Activated naive CD8-positive, alpha-beta T cell (primary cell): ENCODE data around the gene CACNA2D1.

Source experiments
- H3K27ac Mint-ChIP-seq: one replicate; pipeline ENCODE4 v1.8.0; 2021; ENCODE audit warnings: mixed read lengths
- H3K27me3 Mint-ChIP-seq: one replicate; pipeline ENCODE4 v1.8.0; 2021; ENCODE audit warnings: mixed read lengths
- H3K36me3 Mint-ChIP-seq: one replicate; pipeline ENCODE4 v1.8.0; 2021; ENCODE audit warnings: mixed read lengths
- H3K4me1 Mint-ChIP-seq: one replicate; pipeline ENCODE4 v1.8.0; 2021; ENCODE audit warnings: low read depth, mixed read lengths
- H3K4me3 Mint-ChIP-seq: one replicate; pipeline ENCODE4 v1.8.0; 2021; ENCODE audit warnings: mild to moderate bottlenecking, mixed read lengths
- H3K9me3 Mint-ChIP-seq: one replicate; pipeline ENCODE4 v1.8.0; 2021; ENCODE audit warnings: low read depth, mixed read lengths

Gene CACNA2D1

DNA sequence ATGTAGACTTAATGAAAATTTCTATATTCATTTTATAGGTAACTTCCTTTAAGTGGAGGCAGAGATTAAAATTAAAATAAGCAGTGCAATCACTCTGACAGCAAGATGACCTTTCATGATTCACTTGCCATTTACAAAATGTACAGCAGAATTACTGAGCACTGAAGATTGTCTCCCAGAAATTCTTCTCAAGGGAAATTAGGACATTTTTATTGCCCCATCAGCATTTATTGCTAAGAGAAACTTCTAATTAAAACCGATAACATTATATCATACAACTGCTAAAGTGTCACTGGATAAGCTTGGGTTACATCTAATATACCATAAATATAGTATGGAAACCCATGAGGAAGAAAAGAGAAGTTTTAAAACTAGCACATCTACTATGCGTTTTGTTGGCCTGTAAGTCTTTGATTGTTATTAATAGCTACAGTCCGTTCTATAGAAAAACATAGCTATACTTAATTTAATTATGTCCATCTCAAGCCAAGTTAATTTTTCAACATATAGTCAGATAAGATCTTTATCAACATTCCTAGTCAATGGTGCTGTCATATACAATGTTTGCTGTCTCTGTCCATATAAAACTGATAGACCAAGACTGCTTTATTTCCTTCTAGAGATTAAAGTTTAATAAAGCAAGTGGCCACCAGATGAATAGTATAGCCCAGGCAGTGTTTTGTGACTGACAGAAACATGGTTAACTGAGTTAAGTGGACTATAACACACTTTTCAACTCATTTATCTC is 456.7 kb downstream of the CACNA2D1 start:
- no peak overlapping the region for H3K27ac Mint-ChIP-seq
- H3K27me3 Mint-ChIP-seq: no peaks in the 10 kb centered on the region
- H3K9me3 Mint-ChIP-seq: no peaks in the 10 kb centered on the region
- no peaks in the 10 kb centered on the region for H3K4me1 Mint-ChIP-seq
- H3K36me3 Mint-ChIP-seq: no peaks in the 10 kb centered on the region
- no peak overlapping the region for H3K4me3 Mint-ChIP-seq

DNA sequence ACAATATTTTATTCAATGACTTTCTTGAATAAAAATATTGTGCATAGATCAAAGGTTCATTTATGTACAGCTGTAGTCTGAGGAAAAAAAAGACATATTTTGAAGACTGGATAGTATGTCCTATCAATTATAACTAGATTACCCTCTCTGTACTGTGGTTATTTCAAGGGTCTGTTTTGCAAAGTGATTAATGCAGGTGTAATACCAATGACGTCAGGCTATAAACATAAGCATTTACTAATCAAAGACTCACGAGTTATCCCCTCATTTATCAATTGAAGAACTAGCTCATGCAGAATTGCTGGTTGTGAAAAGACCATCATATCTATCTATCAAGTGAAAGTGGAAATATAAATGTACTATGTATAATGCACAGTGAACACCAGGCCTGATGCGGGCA is 460.2 kb downstream of the CACNA2D1 start:
- H3K36me3 Mint-ChIP-seq: no peaks in the 10 kb centered on the region
- H3K27me3 Mint-ChIP-seq: no peaks in the 10 kb centered on the region
- H3K4me1 Mint-ChIP-seq: no peaks in the 10 kb centered on the region
- H3K9me3 Mint-ChIP-seq: no peaks in the 10 kb centered on the region
- H3K4me3 Mint-ChIP-seq: no peak overlapping the region
- H3K27ac Mint-ChIP-seq: no peak overlapping the region

DNA sequence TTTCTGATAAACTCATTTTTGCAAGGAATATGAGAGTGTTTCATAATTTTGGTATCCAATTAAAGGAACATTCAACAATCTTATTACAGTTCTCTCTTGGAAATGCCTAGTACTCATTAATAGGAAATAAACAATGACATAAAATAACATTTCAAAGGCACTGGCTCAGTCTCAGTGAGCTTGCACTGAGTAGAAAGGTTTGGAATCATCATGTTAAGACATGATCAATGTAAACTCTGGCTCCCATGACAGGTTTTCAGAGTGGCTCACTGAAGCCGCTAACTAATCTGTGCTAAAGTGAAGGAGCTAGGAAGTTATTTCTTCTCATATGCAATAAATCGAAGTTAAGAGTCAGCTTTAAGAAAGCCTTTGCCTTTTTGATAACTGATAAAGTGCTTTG is 470.5 kb downstream of the CACNA2D1 start:
- H3K27ac Mint-ChIP-seq: no peak overlapping the region
- H3K27me3 Mint-ChIP-seq: no peaks in the 10 kb centered on the region
- H3K9me3 Mint-ChIP-seq: peaks cover 3% of the 10 kb centered on the region
- no peaks in the 10 kb centered on the region for H3K36me3 Mint-ChIP-seq
- no peak overlapping the region for H3K4me3 Mint-ChIP-seq
- H3K4me1 Mint-ChIP-seq: no peaks in the 10 kb centered on the region

DNA sequence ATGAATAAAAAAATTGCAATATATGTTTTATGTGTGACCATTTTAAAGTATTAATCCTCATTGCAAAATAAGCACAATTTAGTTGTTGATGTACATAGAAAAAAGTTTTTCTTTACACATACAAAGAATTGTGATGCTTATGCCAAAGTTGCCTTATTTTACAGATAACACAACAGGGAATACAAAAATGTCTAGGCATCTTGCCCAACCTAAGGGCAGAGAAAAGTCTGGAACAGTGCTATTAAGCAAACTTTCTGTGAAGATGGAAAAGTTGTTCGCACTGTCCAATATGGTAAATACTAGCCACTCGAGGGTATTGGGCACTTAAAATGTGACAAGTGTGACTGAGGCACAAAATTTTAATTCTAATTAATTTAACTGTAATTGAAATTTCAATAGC is 483.6 kb downstream of the CACNA2D1 start:
- no peak overlapping the region for H3K27ac Mint-ChIP-seq
- no peaks in the 10 kb centered on the region for H3K27me3 Mint-ChIP-seq
- no peaks in the 10 kb centered on the region for H3K36me3 Mint-ChIP-seq
- H3K4me1 Mint-ChIP-seq: no peaks in the 10 kb centered on the region
- H3K4me3 Mint-ChIP-seq: no peak overlapping the region
- no peaks in the 10 kb centered on the region for H3K9me3 Mint-ChIP-seq

DNA sequence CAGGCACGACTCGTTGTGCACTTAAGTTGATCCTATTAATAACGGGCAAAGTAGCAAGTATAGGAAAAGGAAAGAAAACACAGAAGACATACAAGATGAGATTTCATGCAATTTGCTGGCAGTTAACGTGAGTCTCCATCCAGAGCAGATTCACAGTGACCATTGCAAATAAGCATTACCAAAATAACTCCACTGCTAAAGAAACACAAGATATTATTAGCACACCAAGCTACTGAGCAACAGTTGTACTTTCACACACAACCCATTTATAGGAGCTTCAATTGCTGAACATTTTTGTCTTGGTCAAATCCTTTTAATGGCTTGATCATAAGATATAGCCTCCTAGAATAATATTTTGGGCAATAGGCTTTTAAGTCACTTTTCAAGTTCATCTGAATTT is 486.1 kb downstream of the CACNA2D1 start:
- H3K36me3 Mint-ChIP-seq: no peaks in the 10 kb centered on the region
- no peak overlapping the region for H3K27ac Mint-ChIP-seq
- H3K4me1 Mint-ChIP-seq: no peaks in the 10 kb centered on the region
- no peaks in the 10 kb centered on the region for H3K27me3 Mint-ChIP-seq
- H3K9me3 Mint-ChIP-seq: no peaks in the 10 kb centered on the region
- no peak overlapping the region for H3K4me3 Mint-ChIP-seq

DNA sequence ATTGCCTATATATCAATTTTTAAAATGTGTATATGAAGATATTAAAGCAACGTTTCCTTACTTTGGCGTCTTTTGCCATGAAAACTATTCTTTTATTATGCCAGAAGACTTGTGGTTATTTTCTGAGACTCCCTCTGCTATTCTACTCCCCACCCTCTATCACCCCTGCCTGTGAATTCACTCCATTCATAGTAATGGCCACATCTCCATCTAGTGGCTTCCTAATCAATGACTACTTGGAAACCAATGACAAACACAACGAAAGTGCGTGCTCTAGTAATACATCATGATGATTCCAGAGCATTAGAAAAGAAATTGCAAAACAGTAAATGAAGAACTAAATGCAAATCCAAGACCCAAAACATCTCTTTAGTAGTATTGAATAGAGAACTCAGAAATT is 487.1 kb downstream of the CACNA2D1 start:
- H3K9me3 Mint-ChIP-seq: no peaks in the 10 kb centered on the region
- H3K27ac Mint-ChIP-seq: no peak overlapping the region
- no peaks in the 10 kb centered on the region for H3K36me3 Mint-ChIP-seq
- H3K4me1 Mint-ChIP-seq: no peaks in the 10 kb centered on the region
- no peaks in the 10 kb centered on the region for H3K27me3 Mint-ChIP-seq
- no peak overlapping the region for H3K4me3 Mint-ChIP-seq

DNA sequence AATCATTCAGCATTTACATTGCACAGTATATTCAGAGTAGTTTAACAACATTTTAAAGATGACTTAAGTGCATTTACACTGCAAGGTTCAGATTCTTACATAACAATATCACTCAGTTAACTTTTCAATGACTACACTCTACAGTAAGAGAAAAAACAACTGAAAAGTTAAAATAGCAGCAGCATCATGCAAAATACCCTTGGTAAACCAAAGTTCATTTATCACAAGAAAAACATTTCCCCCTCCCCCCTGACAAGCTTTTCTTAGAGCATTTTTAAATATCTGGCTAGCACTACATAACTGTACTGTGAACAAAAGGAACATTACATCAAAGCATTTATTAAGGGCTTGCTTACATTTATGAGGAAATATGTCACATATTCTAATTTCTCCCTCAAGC is 494.3 kb downstream of the CACNA2D1 start:
- Mint-ChIP-seq H3K27me3 (no peaks in the 10 kb centered on the region), H3K27ac (no peak overlapping the region), H3K9me3 (no peaks in the 10 kb centered on the region), H3K4me3 (no peak overlapping the region), H3K36me3 (no peaks in the 10 kb centered on the region), H3K4me1 (no peaks in the 10 kb centered on the region)

DNA sequence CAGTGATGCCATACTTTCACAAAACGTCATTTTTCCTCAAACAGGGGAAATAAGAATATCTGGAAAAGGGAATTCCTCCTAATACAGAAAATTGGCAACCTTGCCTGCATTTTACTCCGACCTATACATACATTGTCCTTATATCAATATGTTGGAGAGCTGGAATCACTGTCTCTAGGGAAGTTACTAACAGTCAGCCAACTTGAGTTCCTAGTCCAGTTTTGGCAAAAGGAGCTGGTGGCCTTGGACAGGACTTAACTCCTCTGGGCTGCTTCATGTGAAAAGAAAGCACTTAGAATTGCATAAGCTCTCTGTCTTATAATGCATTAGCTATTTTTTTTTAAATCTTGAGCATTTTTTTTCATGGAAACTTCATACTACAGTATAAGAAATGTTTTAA is 499.5 kb downstream of the CACNA2D1 start:
- H3K9me3 Mint-ChIP-seq: no peaks in the 10 kb centered on the region
- H3K27me3 Mint-ChIP-seq: no peaks in the 10 kb centered on the region
- H3K4me1 Mint-ChIP-seq: no peaks in the 10 kb centered on the region
- H3K36me3 Mint-ChIP-seq: no peaks in the 10 kb centered on the region
- H3K27ac Mint-ChIP-seq: no peak overlapping the region
- no peak overlapping the region for H3K4me3 Mint-ChIP-seq

DNA sequence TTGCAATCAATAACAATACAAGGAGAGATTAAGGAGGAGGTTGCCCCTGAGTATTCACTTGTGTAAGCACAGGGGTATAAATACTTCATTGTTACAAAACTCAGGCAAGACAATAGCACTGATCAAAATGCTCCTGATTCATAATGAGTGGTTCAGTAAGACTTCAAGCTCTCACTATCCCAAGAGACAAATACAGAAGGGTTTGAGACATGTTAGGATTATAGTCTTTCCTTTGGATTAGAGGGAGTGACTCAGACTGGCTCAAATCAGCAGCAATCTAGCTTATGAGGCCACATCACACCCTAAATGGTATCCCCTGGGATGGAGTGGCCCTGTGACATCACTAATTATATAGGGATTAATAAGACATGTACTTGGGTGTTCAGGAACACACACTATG is 506.5 kb downstream of the CACNA2D1 start:
- Mint-ChIP-seq H3K9me3 (no peaks in the 10 kb centered on the region), H3K4me3 (no peak overlapping the region), H3K27me3 (no peaks in the 10 kb centered on the region), H3K4me1 (no peaks in the 10 kb centered on the region), H3K27ac (no peak overlapping the region), H3K36me3 (no peaks in the 10 kb centered on the region)

DNA sequence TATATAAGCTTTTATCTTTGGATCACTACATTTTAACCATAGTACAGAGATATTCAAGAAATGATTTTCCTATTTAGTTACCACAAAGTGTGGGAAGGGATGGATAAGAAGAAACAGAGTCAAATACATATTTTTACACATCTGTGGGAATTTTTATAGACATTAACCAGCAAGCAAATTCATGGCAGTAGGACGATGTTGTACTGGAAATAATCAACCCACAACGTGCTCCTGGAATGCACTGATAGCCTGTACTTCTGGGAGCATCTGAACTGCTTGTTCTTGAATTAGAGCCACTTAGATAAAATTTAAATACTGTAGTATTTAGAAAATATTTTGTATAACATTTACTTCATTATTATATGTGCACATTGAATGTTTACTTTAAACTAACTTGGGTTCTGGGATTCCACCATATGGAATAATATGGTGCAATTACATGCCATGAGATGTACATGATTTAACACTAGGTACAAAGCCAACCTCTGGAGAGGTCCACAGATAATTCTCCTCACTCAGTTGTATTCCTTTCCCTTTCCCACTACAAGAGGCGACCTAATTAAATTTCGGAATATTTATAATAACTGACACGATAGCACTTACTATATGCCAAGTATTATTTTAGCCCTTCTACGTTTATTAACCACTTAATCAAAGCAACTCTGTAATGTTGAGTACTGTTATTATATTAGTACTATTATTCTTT is 508.8 kb downstream of the CACNA2D1 start:
- Mint-ChIP-seq H3K4me3 (no peak overlapping the region), H3K27ac (no peak overlapping the region), H3K9me3 (no peaks in the 10 kb centered on the region), H3K27me3 (no peaks in the 10 kb centered on the region), H3K36me3 (no peaks in the 10 kb centered on the region), H3K4me1 (no peaks in the 10 kb centered on the region)

DNA sequence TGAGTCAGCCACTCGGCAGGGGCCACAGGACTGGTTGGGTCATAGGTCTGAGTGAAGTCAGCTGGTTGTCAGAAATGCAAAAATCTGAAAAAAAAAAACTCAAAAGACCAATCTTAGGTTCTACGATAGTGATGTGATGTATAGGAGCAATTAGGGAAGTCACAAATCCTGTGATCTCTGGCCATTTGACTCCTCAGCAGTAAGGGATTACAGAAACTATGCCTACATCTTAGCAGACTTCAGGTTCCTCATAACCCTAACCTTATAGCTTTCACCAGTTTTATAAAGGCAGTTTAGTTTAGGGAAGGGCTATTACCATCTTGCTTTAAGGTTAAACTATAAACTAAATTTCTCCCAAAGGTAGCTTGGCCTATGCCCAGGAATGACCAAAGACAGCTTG is 510.6 kb downstream of the CACNA2D1 start:
- H3K9me3 Mint-ChIP-seq: no peaks in the 10 kb centered on the region
- H3K4me1 Mint-ChIP-seq: no peaks in the 10 kb centered on the region
- no peaks in the 10 kb centered on the region for H3K27me3 Mint-ChIP-seq
- no peak overlapping the region for H3K4me3 Mint-ChIP-seq
- H3K27ac Mint-ChIP-seq: no peak overlapping the region
- no peaks in the 10 kb centered on the region for H3K36me3 Mint-ChIP-seq

DNA sequence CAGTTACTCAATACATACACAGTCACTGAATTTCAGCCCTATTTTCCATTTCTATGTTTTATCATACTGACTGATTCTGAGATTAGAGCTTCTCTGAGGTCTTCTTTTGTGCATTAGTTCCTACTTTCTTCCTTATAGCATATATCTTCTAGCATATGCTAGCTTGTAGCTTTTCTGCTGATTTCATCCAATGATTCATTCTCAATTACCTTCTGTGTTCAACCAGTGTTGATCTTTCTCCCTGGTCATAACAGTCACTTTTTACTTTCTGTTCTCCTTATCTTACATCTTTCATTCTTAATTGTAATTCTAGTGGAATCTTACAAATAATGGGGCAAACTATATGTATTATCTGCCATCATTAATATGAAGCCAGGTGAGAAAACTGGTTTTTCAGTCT is 514.2 kb downstream of the CACNA2D1 start:
- H3K27me3 Mint-ChIP-seq: no peaks in the 10 kb centered on the region
- no peaks in the 10 kb centered on the region for H3K9me3 Mint-ChIP-seq
- H3K4me3 Mint-ChIP-seq: no peak overlapping the region
- H3K36me3 Mint-ChIP-seq: no peaks in the 10 kb centered on the region
- no peaks in the 10 kb centered on the region for H3K4me1 Mint-ChIP-seq
- no peak overlapping the region for H3K27ac Mint-ChIP-seq

DNA sequence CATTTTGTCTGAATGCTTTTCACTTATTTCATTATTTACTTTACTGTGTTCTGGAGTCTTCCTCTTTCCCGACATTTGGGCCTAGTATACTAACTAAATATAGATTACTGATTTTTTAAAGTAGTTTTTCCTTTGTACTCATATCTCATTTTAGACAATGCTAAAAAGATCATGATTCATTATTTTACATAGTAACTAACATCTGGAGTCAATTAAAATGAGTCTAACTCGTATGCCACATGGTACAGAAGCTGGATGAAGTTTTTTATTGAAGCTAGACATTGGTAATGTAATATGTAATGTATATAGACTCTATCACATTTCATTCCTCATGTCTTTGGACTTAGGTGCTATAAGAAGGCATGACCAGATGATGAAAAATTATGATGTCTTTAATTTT is 517.4 kb downstream of the CACNA2D1 start:
- Mint-ChIP-seq H3K4me3 (no peak overlapping the region), H3K9me3 (no peaks in the 10 kb centered on the region), H3K36me3 (no peaks in the 10 kb centered on the region), H3K27me3 (no peaks in the 10 kb centered on the region), H3K27ac (no peak overlapping the region), H3K4me1 (no peaks in the 10 kb centered on the region)

DNA sequence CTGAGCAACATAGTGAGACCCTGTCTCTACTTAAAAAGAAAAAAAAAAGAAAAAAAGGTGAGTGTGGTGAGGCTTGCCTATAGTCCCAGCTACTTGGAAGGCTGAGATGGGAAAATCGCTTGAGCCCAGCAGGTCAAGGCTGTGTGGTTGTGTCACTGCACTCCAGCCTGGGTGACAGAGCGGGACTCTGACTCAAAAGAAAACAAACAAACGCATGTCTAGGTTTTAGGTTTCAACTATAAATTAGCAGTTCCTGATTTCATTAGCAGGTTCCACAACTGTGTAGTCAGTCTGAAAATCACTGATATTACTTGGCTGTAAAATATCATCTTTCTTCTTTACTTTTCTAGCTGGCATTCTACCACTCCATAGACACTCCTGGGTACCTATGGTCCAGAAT is 518.0 kb downstream of the CACNA2D1 start:
- no peak overlapping the region for H3K4me3 Mint-ChIP-seq
- H3K27me3 Mint-ChIP-seq: no peaks in the 10 kb centered on the region
- H3K36me3 Mint-ChIP-seq: no peaks in the 10 kb centered on the region
- no peaks in the 10 kb centered on the region for H3K9me3 Mint-ChIP-seq
- H3K4me1 Mint-ChIP-seq: no peaks in the 10 kb centered on the region
- H3K27ac Mint-ChIP-seq: no peak overlapping the region

DNA sequence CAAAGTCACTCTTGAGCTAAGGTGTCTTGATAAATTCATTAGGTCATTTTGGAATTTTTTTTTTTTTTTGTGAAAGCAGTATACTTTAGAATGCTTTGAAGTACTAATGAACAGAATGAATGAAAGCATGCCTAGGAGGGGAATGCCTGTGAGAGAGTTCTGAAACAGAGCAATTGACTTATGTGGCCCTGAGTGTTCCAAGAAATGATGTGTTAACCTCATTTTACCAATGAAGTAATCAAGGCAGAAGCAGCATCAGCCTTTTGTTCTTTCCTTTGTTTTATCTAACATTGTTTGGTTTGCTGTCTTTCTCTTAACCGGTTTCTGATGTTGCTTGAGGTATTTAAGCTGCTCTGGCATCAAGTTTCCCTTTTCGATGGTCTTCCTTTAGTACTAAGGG is 519.1 kb downstream of the CACNA2D1 start:
- Mint-ChIP-seq H3K4me3 (no peak overlapping the region), H3K27me3 (no peaks in the 10 kb centered on the region)

DNA sequence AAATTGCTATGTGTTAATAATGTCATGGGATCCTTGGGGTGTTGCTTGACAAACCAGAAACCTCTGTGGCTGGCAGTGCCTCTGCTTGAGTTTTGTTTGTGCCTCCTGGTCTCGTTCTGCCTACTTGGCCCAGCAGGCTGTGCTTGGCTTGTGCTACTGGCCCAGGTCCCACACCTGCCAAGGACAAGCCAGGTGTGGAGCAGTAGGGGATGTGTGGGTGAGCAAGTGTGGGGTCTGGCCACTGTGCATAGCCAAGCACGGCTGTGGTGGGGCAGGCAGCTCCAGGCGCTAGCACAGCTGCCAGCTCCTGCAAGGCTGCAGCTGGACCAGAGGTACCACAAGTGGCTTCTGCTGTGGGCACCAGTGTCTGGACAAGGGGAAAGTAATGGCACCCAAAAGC is 524.1 kb downstream of the CACNA2D1 start:
- Mint-ChIP-seq H3K4me1 (no peaks in the 10 kb centered on the region), H3K4me3 (no peak overlapping the region), H3K27me3 (no peaks in the 10 kb centered on the region), H3K9me3 (peaks cover 3% of the 10 kb centered on the region), H3K36me3 (no peaks in the 10 kb centered on the region), H3K27ac (no peak overlapping the region)

More for the DNA sequence above, 519.1 kb downstream of the CACNA2D1 start:
- no peaks in the 10 kb centered on the region for H3K36me3 Mint-ChIP-seq
- H3K9me3 Mint-ChIP-seq: no peaks in the 10 kb centered on the region
- no peak overlapping the region for H3K27ac Mint-ChIP-seq
- H3K4me1 Mint-ChIP-seq: no peaks in the 10 kb centered on the region
